HL-60 (cell line): Measurements from ENCODE around the gene PLCD4.

Experiments
- CTCF ChIP-seq: IDR thresholded peaks from one replicate; pipeline ENCODE4 v1.5.1; 2011; ENCODE audit warnings: low read length, control low read depth, inconsistent platforms; ENCODE audit not compliant: insufficient read depth
- GABPA ChIP-seq: IDR thresholded peaks from 2 replicates; pipeline ENCODE4 v1.6.1; 2012; ENCODE audit warnings: low read depth
- POLR2AphosphoS5 ChIP-seq: IDR thresholded peaks from 2 replicates; pipeline ENCODE4 v1.6.1; 2012; ENCODE audit warnings: low read depth
- REST ChIP-seq: IDR thresholded peaks from 2 replicates; pipeline ENCODE4 v1.6.1; 2012; ENCODE audit warnings: low read depth; ENCODE audit not compliant: insufficient replicate concordance
- SPI1 ChIP-seq: IDR thresholded peaks from 2 replicates; pipeline ENCODE4 v1.6.1; 2012; ENCODE audit warnings: low read depth, mild to moderate bottlenecking, borderline replicate concordance

GRCh38 chr2:218557941-218558340 is 49.8 kb upstream of the PLCD4 start:
- no peak for TF ChIP-seq CTCF
- no peak for TF ChIP-seq POLR2AphosphoS5
- no peak for TF ChIP-seq REST
- no peak for TF ChIP-seq SPI1
- no peak for TF ChIP-seq GABPA
